Right ventricle myocardium inferior (tissue), 1 donor: ENCODE results near the gene COPA. TPM values are rescaled to one million over a fixed set of nuclear protein-coding genes. Genes with fewer than 3 reads are reported as not detected.
"Not testable (repeated sequence)": the region's sequence is repeated elsewhere in the genome, so short reads cannot be mapped to it uniquely, and the experiment has no call there.

Experiments
- ATAC-seq: fragments of 200-7000 bp; cut with Tn5 transposase; one replicate; pipeline ENCODE4 v1.9.1; 2020; ENCODE audit warnings: mild to moderate bottlenecking, moderate library complexity
- DNase-seq: peaks from one replicate; pipeline ENCODE4 v3.0.0; 2021; ENCODE audit errors: missing footprints
- intact Hi-C: fragments of 100-400 bp; cut with DNase I; formaldehyde crosslinking; loops from one replicate; pipeline ENCODE4 v1.11.0; 2022
- total RNA-seq: library from RNA; stranded (reverse); fragmentation: NEBNext Ultra II Directional; extraction: Animal tissue kit (Norgen Biotek cat#: 25700); gene quantifications from one replicate; pipeline ENCODE4 v1.2.1, GENCODE V29; 2021
- donor health status: DM: no; HTN: yes; CAD: no; lungs with severe emphysema.

The COPA gene
- total RNA-seq, 1 donor from 2014 or later = 84.2 TPM

DNA sequence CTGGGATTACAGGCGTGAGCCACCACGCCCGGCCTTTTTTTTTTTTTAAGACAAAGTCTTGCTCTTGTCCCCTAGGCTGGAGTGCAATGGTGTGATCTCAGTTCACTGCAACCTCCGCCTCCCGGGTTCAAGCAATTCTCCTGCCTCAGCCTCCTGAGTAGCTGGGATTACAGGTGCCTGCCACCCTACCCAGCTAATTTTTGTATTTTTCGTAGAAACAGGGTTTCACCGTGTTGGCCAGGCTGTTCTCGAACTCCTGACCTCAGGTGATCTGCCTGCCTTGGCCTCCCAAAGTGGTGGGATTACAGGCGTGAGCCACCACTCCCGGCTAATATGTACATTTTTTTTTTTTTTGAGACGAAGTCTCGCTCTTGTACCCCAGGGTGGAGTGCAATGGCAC lies 55.3 kb downstream of the COPA start:
- DNase-seq, ATAC-seq, intact Hi-C loops: not testable (repeated sequence)

DNA sequence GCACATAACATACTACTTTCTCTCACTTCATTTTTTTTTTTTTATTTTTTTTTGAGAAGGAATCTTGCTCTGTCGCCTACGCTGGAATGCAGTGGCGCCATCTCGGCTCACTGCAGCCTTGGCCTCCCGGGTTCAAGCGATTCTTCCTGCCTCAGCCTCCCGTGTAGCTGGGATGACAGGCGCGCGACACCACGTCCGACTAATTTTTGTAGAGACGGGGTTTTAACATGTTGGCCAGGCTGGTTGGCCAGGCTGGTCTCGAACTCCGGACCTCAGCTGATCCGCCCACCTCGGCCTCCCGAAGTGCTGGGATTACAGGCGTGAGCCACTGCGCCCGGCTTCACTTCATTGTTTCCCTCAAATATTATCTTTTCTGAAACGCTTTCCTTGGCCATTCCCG lies 57.5 kb downstream of the COPA start:
- no peak for DNase-seq
- intact Hi-C loops = loop anchor here (2.0 kb wide), 1 partner anchor 23 kb away; the partner anchor contains the start of gene DCAF8

DNA sequence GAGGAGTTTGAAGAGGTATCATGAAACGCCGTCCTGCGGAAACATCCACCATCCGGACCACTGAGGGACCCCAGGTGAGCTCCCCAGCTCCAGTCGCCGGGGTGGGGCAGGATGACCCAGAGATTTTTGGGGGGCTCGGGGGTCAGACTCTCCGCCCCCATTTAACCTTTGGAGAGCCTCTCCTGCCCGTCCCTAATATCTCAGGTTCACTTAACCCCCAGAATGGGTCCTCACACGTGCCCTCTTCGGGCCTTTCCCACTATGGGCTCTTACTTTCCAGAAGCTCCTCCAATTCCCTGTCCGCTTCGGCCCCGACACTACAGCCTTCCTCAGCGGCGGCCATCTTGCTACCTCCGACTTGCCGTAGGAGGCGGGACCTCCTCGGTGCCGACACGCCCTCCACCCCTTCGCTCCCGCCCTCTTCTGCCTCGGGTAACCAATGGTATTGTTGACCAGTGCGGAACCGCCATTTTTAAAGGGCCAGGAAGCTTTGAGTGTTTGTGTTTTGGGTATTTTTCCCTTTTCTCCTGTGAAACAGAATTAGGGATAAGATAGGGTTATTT lies 58.2 kb downstream of the COPA start, which contains the start of gene PEX19:
TSS of gene PEX19 (minus strand) at position 352 of the 563 bp plus-strand sequence. CDS start at position 343, 9 bp downstream.
- intact Hi-C loops = loop anchor here (2.0 kb wide), 1 partner anchor 22 kb away; the partner anchor contains the start of gene DCAF8
- ATAC-seq = peak; percentile 99
- peak; percentile 97 for DNase-seq

More for the DNA sequence above, 57.5 kb downstream of the COPA start:
- no peak for ATAC-seq

DNA sequence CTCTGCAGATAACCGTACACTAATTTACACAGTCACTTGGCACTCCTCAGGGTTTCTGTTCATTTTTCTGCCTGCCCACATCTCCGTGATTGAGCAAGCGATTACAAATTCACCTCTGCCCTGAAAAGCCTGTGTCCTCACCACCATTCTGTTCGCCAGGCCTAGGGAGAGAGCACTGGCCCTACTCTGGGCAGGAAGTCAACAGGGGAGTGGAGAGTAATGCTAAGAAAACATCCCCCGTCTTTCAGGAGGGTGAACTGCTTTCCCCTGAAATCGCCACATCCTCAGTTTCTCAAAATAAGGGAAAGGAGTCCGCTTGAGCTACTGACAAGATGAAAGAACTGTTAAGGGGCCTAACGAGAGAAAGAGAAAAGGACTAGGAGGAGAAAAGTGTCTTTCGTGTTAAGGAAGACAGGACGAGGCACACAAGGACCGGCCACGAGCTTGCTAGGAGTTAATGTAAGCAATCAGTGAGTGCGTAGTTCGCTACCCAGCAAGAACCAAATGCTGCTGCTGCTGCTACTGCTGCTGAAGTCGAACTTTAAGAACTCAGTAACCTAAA lies 58.7 kb downstream of the COPA start:
- intact Hi-C loops = loop anchor here (2.0 kb wide), 1 partner anchor 22 kb away; the partner anchor contains the start of gene DCAF8
- ATAC-seq (peak; percentile 26), DNase-seq (no peak)

DNA sequence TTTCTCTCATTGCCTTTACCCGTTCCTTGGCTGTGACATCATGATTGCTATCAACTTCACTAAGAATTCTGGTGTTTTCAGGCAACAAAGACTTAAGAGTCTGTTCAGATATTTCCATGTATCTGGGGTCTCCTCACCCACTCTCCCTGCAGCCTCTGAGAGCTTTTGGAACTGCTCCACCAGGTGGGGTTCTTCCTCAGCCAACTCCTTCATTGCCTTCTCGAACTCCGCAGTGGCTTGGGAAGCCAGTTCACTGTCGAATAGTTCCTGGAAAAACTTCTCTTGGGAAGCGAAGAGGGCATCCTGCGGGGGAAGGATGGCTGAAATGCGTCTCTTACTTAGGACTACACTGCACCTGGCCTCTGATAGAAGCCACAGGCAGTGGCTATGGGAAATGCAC lies 60.2 kb downstream of the COPA start:
- no peak for ATAC-seq
- no peak for DNase-seq
- intact Hi-C loops = no loop called here

DNA sequence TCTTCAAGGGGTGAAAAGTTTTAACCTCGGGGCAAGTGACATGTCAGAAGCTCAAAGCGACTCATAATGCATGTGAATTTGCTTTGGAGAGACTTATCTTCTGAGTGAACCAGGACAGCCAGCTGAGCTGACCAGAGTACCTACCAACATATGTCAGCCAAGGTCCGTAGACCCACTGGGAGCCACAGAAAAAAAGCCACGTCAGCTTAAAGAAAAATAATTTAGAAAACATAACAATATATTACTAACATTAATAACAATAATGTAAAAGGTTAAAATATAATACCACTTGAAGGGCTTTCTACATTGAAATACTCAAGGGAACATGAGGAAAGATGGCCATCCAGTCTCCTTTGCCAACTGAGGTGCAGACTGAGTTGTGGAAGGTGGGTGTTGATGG lies 65.1 kb downstream of the COPA start:
- ATAC-seq (no peak), DNase-seq (no peak)
- intact Hi-C loops = no loop called here

DNA sequence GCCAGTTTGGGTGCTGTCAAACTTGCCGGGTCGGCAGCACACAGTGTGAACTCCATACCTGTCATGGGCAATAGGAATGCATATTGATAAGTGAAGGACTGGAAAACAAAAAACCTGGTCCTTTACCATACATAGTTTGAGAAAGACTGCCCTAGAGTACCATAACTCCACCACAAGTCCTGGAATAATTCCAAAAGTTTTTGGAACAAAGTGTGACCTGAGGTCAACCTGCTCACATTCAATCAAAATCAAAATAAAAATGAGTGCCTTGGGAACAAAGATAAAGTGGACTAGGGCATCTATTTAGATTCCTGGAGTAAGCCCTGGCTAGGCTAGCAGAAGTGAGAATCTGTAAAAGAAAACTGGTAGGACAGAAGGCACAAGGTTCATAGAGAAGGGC lies 65.7 kb downstream of the COPA start:
- DNase-seq (no peak), ATAC-seq (no peak)
- intact Hi-C loops = no loop called here

DNA sequence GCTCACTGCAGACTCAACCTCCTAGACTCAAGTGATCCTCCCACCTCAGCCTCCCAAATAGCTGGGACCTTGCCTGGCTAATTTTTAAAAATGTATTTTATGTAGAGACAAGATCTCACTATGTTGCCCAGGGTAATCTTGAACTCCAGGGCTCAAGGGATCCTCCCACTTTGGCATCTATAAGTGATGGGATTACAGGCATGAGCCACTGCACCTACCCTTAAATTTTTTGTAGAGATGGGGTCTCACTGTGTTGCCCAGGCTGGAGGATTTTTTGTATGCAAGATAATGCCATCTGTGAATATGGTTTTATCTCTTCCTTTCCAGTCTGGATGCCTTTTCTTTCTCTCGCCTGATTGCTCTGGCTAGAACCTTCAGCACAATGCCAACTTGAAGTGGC lies 72.0 kb downstream of the COPA start:
- intact Hi-C loops = no loop called here
- ATAC-seq (no peak), DNase-seq (no peak)

DNA sequence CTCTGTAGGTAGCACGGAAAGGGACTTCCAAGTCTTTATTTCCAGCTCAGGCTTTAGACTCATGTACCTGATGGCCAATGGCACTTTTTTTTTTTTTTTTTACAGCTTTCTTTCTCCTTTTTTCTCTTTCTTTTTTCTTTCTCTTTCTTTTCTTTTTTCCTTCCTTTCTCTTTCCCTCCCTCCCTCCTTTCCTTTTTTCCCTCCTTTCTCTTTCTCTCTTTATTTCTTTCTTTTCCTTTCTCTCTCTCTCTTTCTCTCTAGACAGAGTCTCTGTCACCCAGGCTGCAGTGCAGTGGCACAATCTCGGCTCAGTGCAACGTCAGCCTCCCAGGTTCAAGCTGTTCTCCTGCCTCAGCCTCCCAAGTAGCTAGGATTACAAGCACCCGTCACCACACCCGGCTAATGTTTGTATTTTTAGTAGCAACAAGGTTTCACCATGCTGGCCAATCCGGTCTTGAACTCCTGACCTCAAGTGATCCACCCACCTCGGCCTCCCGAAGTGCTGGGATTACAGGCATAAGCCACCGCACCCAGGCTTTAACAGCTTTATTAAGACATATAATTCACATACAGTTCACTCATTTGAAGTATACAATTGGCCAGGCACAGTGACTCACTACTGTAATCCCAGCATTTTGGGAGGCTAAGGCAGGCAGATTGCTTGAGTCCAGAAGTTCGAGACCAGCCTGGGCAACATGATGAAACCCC lies 75.6 kb downstream of the COPA start:
- intact Hi-C loops = no loop called here
- ATAC-seq (no peak), DNase-seq (no peak)

DNA sequence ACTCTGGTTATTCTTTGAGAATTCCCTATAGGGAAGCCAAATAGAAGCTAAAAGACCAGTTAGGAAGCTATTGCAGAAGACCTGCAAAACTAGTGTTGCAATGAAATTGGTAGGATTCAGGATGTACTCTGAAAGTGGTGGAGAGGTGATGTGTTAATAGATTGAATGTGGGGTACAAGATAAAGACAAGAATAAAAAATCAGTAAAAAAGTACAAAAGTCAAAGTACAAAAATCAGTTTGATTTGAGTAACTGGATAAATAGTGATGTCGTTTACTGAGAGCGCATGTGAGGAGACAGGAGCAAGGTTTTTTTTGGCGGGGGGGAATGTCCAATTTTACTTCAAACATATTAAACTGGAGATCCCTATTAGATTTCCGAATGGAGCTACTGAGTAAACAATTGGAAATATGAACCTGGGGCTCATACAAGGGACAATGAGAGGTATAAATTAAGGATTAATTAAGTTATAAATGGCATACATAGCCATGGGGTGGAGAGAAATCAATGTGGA lies 78.2 kb downstream of the COPA start:
- DNase-seq = no peak
- ATAC-seq = no peak
- intact Hi-C loops = no loop called here

DNA sequence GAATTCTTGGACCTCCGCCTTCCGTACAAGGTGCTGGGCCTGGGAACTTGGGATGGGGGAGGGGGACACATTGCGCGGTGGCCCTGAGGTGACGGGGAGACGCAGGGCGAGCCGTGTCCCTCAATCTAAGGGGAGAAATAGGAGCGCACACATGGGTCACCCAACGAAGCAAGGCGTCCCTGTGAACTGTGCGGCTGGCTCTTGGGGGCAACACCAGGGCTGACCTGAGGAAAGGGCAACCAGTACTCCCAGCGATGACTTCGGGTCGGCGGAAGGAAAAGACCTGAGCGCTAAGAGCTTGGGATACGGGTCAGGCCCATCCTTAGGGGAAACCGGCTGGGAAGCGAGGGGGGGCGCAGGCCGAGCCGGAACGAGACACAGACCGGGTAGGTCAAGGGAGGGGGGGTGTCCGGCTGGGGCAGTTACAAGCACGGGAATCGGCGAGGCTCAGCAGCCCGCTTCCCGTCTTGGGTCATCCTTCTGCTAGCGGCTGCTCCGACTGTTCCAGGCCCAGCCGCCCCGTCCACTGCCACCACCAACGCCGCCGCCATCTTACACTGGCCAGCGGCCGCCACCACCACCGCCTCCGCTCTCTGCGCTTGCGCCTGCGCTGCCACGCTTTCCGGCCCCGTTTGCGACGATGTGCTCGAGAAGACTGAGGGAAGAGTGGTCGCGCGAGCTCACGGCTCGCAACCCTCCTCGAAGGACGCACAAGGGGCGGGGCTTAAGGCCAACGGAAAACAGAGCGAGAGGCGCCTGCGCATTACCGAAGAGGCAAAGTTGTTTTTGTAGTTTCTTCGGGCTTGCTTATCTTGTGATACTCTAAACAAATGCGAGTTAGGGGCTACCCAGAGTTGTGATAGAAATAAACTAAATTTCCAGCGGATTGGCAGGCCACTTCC lies 80.9 kb downstream of the COPA start, which contains the start of gene DCAF8:
TSS of gene DCAF8 (minus strand) at position 657 of the 902 bp plus-strand sequence. CDS start 18,541 bp downstream, outside the sequence.
- ATAC-seq (peak; percentile 99), DNase-seq (peak; percentile 99)
- intact Hi-C loops = loop anchor here (2.0 kb wide), 1 partner anchor 23 kb away; the partner anchor contains the start of gene PEX19

DNA sequence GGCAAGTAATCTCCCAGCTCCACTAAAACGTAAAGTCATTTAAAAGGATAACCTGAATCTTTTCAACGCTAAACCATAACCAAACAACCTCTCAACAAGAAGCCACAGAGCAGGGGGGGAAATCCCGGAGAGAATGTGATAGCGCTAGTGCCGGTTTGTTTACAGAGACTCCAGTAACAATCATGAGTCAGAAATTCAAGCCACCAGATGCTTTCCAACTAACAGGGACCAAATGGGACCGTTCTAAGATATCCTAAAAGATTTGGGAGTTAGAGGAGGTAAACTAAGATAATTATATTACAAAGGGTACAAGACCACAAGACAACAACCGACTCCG lies 81.5 kb downstream of the COPA start:
- intact Hi-C loops = no loop called here
- DNase-seq (no peak), ATAC-seq (peak; percentile 16)

DNA sequence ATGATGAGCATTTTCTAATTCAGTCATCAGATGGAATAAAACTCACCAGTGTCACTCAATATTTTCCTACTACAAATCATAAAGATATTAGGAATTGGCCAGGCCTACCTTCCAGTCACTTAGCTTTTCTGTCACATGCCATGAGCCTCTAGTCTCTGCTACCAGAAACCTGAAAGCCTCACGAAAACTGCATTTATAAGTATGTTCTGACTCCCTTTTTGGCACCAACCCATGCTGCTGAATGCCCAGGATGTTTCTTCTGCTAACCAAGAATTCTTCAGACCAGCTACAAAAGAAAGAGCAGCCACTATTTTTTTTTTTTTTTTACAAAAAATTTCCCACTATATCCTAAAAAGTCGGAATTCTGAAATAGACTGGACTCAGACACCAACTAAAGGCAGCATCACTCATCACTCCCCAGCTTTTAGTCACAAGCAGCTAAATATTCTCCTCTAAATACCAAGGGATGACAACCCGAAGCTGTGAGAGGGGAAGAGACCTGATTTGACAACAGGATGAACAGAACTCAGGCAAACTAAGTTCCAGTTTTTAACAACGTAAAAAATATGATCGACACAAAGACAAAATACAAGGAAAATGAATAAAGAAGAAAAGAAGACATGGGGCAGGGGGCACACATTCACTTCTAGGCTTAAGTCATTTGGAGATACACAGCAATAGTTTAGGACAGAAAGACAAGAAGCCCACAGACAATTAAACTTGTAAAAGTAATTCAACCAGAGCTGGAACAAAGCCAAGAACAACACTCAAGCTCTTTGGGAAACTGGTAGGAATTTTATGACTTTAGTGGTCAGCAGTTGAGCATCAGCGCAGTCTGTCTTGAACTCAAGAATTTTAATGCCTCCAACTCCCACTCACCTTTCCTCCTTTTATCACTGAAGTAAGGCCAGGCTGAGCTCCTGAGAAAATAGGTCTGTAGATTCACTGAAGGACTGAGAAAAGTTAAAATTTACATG lies 82.4 kb downstream of the COPA start:
- ATAC-seq (no peak), DNase-seq (no peak)
- intact Hi-C loops = no loop called here

DNA sequence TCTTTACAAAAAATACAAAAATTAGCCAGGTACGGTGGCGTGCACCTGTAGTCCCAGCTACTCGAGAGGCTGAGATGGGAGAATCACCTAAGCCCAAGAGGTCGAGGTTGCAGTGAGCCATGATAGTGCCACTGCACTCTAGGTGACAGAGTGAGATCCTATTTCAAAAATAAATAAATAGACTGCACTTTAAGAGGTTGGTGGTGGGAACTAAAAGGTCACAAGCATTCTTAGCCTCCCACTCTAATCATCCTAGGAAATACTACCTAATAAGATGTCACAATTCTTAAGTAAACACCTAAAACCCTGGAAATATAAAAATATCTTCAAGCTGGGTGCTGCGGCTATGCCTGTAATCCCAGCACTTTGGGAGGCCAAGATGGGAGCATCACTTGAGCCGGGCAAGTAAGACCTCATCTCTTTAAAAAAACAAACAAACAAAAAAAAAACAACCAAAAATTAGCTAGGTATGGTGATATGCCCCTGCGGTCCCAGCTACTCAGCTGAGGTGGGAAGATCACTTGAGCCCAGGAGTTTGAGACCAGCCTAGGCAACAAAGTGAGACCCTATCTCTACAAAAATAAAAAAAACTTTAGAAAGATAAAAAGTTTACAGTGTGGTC lies 84.8 kb downstream of the COPA start:
- no peak for DNase-seq
- ATAC-seq = no peak
- intact Hi-C loops = no loop called here

DNA sequence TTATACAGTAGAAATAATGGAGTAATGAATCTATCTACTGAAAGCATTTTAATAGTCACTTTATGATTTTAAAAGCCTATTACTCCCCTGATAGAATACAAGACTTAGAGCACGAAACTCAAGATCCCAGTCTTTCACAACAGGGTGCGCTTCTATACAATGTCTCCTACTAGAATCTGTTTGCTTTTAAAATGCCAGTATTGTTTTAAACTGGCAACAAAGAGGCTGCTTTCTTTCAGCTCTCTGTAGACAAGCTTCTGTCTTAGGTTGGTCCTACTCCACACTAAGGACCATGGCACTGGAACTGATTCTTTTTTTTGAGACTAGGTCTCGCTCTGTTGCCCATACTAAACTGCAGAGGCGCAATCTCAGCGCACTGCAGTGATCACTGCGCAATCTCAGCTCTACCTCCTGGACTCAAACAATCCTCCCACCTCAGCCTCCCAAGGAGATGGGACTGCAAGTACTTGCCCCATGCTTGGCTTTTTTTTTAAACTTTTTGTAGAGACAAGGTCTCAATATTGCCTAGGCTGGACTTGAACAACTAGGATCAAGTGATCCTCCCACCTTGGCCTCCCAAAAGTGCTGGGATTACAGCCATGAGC lies 85.5 kb downstream of the COPA start:
- ATAC-seq (no peak), DNase-seq (no peak)
- intact Hi-C loops = no loop called here

DNA sequence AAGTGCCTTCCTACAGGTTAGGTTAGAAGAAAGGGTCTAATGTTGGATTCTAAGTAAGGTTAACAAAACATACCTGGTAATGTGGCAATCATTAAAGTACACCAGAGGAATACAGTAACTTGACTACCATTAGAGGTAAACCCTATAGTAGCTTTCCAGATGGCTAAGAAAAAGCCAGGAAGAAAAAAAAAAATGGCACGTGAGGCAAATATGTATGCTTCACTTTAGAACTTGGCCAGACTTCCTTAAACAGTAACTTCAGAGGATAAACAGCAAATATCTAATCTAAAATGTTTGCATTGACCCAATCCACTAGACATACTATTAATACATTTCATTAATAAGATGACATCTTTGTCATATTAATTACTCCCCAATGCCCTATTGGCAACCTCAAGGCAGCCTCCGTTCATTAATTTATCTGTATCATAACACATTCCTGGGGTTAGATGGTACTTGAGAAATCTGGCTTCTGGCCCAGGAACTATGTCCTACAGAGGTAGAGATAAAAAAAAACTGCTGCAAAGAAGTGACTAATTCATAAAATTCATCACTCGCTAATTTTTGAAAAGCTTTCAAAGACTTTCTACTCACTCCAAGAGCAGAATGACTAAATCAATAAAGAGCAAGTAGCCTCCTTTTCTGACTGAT lies 86.5 kb downstream of the COPA start:
- ATAC-seq (no peak), DNase-seq (no peak)
- intact Hi-C loops = no loop called here
